NCI-H1694 (cell line): ENCODE measurements around the gene PHOSPHO2.

Experiments
- DNase-seq: peaks from one replicate; lab custom pipeline; 2025; lab: John Stamatoyannopoulos, UW

PHOSPHO2 gene

GRCh38 chr2:169694113-169694893 is at the start of gene PHOSPHO2, which contains the start of gene CFAP210:
Gene PHOSPHO2, plus strand, starts transcription at chr2:169694469. Its CDS starts 6,503 bp downstream, at chr2:169700972.
Gene CFAP210, minus strand, starts transcription at chr2:169694405. Its CDS starts 78 bp downstream, at chr2:169694327.
- DNase-seq = peak; percentile 96

GRCh38 chr2:169647496-169647895 is 46.8 kb upstream of the PHOSPHO2 start:
- no peak for DNase-seq

DNA sequence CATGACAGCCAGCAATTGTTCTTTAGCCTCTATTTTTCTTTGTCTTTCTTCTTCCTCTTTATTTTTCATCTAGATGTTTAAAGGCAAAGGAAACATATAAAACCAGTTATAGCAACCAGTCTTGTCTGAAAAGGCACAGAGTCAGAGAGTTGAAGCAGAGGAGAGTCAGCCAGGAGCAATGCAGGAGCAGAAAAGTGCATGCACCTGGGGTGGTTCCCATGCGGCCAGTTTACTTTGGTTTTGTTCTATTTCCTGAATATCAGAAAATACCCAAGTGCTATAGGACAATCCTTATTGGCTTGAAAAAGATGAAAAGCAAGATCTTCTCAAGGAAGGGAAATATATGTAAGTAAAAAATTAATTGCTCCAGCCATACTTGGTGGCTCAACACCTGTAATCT is 45.0 kb upstream of the PHOSPHO2 start:
- DNase-seq = no peak

DNA sequence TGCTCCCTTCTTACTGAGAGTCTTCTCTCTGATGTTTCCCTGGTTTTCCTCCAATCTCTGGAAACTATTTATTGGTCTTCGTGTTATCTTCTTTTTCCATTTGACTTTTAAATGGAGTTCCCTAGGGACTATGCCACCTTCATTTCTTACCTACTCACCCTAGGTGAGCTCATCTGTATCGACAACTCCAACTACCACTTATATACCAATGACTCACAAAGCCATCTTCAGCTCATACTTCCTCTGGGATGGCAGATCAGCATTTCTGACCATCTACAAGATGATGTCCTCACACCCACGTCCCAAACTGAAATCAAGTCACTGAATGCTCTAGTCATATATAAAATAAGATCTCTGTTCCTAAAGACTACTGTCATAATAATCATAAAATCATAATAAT is 40.6 kb upstream of the PHOSPHO2 start:
- DNase-seq = no peak

DNA sequence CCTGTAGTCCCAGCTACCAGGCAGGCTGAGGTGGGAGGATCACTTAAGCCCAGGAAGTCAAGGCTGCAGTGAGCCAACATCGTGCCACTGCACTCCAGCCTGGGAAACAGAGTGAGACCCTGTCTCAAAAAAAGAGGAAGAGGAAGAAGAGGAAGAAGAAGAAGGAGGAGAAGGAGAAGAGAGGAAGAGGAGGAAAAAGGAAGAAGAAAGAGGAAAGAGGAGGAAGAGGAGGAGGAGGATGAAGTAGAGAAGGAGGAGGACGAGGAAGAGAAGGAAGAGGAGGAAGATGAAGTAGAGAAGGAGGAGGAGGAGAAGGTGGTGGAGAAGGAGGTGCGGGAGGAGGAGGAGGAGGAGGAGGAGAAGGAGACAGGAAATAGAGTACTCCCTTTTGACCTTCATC is 38.1 kb upstream of the PHOSPHO2 start:
- DNase-seq = no peak

DNA sequence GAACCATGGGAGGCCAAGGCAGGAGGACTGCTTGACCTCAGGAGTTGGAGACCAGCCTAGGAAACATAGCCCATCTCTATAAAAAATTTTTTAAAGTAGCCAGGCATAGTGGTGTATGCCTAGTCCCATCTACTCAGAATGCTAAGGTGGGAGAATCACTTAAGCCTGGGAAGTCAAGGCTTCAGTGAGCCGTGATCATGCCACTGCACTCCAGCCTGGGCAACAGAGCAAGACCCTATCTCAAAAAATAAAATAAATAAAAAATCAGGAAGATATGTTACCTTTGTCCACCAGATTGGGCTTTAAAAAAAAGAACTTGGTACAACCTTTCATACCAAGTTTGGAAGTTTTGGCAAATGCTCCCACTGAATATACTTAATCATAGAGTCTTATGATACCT is 35.4 kb upstream of the PHOSPHO2 start:
- no peak for DNase-seq

GRCh38 chr2:169659320-169659719 is 34.9 kb upstream of the PHOSPHO2 start:
- no peak for DNase-seq

DNA sequence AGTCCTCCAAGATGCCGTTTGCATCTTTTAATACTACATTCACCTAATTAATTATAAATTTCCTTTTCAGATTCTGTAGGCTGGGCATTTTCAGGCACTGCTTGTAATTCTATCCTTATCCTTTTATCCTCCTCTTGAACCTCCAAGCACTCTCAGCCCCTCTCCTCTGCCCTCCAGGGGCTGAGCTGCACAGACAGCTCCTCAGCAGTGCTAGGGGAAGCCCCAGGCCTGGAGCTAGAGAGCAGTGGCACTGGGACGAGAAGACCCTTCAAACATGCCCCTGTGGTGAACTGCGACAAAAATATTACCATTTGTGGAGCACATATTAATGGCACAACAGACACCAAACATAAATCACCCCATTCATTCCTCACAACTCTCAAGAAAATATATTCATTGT is 33.0 kb upstream of the PHOSPHO2 start:
- DNase-seq = no peak

- no peak for DNase-seq
Observed at GRCh38 chr2:169662744-169663143, 31.5 kb upstream of the PHOSPHO2 start.

DNA sequence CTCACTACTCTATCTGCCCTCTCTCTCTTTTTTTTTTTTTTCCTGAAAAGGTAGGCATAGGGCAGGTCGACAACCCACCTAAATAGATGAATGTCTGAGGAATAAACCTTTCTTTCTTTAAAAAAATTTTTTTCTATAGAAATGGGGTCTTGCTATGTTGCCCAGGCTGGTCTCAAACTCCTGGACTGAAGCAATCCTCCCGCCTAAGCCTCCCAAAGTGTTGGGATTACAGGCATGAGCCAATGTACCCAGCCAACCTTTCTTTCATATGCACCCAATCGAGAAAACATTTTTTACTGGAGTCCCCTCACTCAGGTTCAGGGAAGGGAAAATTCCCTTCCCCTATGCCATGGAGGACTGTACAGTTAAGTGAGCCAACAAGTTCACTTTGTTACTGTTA is 31.0 kb upstream of the PHOSPHO2 start:
- no peak for DNase-seq

DNA sequence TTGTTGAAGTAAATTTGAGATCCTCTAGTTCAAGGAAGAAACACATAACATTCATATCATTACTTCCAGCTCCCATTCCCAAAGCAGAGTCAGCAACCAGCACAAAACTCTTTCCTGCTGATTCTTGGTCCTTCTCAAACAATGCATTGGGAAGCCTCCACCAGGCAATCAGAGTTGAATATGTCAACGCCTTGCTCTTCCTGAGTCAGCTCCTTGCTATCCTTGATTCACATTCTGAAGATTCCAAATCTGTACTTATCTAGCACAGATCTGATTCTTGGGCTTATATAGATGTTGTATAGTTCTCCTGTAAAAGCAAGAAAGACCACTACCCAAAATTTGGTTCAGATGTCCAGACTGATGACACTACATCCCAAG is 29.7 kb upstream of the PHOSPHO2 start:
- no peak for DNase-seq

DNA sequence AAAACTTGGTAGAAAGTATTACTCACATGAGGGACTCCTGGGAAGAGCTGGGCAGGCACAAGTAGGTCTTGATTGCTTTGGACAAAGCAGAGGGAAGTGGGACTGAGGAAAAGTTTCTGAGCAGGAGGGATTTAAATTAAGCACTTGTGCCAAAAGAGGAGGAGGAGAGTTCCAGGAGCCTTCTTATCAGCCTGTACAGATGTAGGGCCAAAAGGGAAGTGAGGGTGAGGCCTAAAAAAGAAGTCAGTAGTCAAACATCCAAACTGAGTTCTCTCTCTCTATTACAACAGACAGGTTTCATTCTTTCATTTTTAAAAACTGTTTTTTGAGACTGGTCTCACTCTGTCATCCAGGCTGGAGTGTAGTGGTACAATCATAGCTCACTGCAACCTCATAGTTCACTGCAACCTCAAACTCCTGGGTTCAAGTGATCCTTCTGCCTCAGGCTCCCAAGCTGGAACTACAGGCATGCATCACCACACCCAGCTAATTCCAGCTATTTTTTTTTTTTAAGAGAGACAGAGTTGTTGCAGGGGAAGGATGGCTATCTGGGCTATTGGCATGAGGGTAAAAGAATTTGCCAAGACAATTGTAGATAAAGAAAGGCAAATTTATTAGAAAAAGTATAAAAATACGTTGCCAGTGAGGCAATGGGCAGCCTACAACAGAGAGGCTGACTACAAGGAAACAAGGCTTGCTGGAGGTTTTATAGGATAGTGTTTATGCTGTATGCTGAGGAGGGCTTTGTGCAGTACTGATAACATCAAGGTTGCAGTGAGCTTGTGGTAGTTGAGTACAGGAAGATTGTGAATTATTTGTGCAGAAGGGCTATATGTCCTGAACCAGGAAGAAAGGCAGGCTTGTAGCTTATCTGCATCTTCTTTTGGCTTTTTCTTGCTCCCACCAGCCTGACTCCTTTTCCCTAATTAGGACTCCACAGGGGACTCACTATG is 29.0 kb upstream of the PHOSPHO2 start:
- DNase-seq = no peak

GRCh38 chr2:169667583-169667982 is 26.7 kb upstream of the PHOSPHO2 start:
- no peak for DNase-seq

- DNase-seq = no peak
Observed at GRCh38 chr2:169670215-169670651, 24.0 kb upstream of the PHOSPHO2 start.

DNA sequence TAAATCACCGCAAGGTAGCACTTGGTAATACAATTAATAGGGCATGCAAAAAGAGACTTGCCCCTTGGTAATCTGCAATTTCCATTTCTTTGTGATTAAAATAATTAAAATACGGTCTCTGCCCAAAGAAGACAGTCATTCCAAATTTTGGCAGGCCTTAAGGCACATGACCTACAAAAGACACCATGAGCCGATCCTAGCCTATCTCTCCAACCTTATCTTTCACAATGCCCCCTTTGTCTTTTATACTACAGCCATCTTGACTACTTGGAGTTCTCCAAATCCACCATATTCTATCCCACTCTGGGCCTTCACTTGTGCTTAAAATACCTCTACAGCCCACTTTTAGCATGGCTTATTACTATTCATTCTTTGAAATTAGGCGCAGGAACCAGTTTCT is 23.3 kb upstream of the PHOSPHO2 start:
- DNase-seq = no peak

DNA sequence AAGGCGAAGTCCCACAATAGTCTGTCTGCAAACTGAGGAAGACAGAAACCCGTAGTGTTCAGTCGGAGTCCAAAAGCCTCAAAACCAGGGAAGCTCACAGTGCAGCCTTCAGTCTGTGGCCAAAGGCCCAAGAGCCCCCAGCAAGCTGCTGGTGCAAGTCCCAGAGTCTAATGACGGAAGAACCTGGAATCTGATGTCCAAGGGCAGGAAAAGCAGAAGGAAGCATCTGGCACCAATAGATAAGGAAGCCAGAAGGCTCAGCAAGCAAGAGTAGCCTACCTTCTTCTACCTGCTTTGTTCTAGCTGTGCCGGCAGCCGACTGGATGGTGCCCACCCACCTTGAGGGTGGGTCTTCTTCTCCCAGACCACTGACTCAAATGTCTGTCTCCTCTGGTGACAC is 21.9 kb upstream of the PHOSPHO2 start:
- DNase-seq = no peak

DNA sequence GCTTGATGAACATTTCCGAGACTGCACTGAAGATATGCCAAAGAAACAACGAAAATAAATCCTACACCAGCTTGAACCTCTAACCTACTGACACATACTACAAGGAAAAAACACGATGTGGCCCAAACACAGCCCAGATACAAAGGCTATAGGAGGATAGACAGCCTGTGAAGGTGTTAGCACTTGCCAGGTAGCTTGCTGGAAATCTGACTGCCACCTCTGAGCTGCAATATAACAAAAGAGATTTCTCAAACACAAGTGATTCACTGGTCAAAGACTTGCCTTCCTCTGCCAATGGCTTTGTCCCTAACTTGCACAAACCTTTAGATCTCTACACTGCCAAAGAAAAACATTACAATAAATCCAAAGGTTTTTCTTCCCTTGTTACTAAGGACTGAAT is 21.2 kb upstream of the PHOSPHO2 start:
- DNase-seq = no peak

DNA sequence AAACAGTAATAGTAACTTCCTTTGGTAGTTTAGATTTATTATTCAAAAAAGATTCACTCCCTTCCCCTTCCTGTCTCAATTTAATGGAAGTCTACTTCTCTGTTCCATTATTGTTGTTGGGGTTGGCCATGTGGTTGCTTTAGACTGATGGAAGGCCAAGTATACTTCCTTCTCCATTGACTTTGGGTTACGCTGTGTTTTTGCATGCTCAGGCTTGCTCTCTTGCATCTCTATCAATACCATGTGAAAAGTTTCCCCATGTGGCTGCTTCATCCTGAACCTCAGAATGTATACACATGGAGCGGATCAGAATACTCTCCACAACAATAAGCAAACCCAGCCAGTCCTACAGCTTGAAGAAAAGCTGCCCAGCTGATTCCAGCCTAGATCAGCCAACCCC is 20.3 kb upstream of the PHOSPHO2 start:
- no peak for DNase-seq

DNA sequence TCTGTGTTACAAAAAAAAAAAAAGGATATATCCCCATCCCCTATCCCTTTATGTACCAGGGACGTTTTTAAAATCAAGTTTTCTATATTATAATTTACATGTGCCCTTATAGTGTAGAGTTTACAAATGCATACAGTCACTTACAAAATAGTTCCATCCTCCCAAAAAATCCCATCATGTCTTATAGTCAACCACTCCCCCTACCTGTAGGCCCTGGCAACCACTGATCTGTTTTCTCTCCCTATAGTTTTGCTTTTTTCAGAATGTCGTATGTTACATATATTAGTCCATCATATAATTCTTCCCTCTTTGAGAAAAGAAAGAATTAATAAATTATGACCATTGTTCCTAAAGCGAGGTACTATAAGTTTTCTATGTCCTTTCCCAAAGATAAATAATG is 17.9 kb upstream of the PHOSPHO2 start:
- no peak for DNase-seq

- DNase-seq = no peak
Observed at GRCh38 chr2:169676850-169677249, 17.4 kb upstream of the PHOSPHO2 start.

- DNase-seq = no peak
Observed at GRCh38 chr2:169683054-169683424, 11.2 kb upstream of the PHOSPHO2 start.

- DNase-seq = no peak
Observed at GRCh38 chr2:169683425-169684134, 10.7 kb upstream of the PHOSPHO2 start.
